HL-60 (cell line): ENCODE measurements around the gene DHRSX.

Experiments
- DNase-seq, 2 experiments: peaks; one replicate each; pipeline ENCODE4 v3.0.0-alpha.2; 2010 to 2020; ENCODE audit warnings: low read depth in 1 of 2, low spot score in 1 of 2
- H3K27ac ChIP-seq: fragments of 250-450 bp; sonication (Bioruptor Pico); replicated peaks from 2 replicates; pipeline ENCODE4 v1.5.1; 2020; ENCODE audit warnings: mild to moderate bottlenecking, moderate library complexity
- H3K27me3 ChIP-seq: fragments of 250-450 bp; sonication (Bioruptor Pico); 2 replicates; pipeline ENCODE4 v1.5.1; 2021; ENCODE audit warnings: mild to moderate bottlenecking, moderate library complexity; ENCODE audit not compliant: insufficient read depth, poor library complexity, severe bottlenecking
- H3K4me3 ChIP-seq: replicated peaks from 2 replicates; pipeline ENCODE4 v1.5.1; 2011; ENCODE audit warnings: mild to moderate bottlenecking, control low read depth, low read length; ENCODE audit not compliant: insufficient read depth
- GABPA ChIP-seq: IDR thresholded peaks from 2 replicates; pipeline ENCODE4 v1.6.1; 2012; ENCODE audit warnings: low read depth
- POLR2AphosphoS5 ChIP-seq: IDR thresholded peaks from 2 replicates; pipeline ENCODE4 v1.6.1; 2012; ENCODE audit warnings: low read depth
- SPI1 ChIP-seq: IDR thresholded peaks from 2 replicates; pipeline ENCODE4 v1.6.1; 2012; ENCODE audit warnings: low read depth, mild to moderate bottlenecking, borderline replicate concordance
- TF ChIP-seq, protein P1 (sequence below): IDR thresholded peaks from 2 replicates; pipeline ENCODE4 v1.6.1; 2012; ENCODE audit warnings: low read depth; ENCODE audit not compliant: insufficient replicate concordance
- TF ChIP-seq, protein P2 (sequence below): IDR thresholded peaks from one replicate; pipeline ENCODE4 v1.5.1; 2011; ENCODE audit warnings: low read length, control low read depth, inconsistent platforms; ENCODE audit not compliant: insufficient read depth

DHRSX gene

DNA sequence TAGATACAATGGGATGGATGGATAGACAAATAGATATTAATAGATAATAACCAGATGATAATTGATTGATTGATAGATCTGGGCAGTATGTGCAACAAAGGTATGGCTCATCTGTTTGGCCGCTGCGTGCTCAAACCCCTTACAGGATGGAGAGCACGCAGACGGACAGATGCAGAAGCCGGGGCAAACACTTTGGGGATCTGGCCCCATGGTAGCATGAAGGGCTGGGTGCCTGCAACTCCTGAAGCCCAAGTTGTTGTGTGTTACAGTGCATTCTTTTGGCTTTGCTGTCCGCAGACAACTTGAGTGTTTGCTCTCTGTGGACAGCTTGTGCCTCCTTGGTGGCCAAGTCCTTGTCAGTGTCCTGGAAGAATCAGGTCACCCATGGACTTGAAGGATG is 10.6 kb upstream of the DHRSX start:
- no peak overlapping the region for H3K4me3 ChIP-seq
- H3K27ac ChIP-seq = no peak overlapping the region
- no peak for DNase-seq
- no peaks in the 10 kb centered on the region for H3K27me3 ChIP-seq
- TF ChIP-seq, protein P1, sequence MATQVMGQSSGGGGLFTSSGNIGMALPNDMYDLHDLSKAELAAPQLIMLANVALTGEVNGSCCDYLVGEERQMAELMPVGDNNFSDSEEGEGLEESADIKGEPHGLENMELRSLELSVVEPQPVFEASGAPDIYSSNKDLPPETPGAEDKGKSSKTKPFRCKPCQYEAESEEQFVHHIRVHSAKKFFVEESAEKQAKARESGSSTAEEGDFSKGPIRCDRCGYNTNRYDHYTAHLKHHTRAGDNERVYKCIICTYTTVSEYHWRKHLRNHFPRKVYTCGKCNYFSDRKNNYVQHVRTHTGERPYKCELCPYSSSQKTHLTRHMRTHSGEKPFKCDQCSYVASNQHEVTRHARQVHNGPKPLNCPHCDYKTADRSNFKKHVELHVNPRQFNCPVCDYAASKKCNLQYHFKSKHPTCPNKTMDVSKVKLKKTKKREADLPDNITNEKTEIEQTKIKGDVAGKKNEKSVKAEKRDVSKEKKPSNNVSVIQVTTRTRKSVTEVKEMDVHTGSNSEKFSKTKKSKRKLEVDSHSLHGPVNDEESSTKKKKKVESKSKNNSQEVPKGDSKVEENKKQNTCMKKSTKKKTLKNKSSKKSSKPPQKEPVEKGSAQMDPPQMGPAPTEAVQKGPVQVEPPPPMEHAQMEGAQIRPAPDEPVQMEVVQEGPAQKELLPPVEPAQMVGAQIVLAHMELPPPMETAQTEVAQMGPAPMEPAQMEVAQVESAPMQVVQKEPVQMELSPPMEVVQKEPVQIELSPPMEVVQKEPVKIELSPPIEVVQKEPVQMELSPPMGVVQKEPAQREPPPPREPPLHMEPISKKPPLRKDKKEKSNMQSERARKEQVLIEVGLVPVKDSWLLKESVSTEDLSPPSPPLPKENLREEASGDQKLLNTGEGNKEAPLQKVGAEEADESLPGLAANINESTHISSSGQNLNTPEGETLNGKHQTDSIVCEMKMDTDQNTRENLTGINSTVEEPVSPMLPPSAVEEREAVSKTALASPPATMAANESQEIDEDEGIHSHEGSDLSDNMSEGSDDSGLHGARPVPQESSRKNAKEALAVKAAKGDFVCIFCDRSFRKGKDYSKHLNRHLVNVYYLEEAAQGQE = no peak
- no peak for TF ChIP-seq GABPA
- TF ChIP-seq SPI1 = no peak
- TF ChIP-seq, protein P2, sequence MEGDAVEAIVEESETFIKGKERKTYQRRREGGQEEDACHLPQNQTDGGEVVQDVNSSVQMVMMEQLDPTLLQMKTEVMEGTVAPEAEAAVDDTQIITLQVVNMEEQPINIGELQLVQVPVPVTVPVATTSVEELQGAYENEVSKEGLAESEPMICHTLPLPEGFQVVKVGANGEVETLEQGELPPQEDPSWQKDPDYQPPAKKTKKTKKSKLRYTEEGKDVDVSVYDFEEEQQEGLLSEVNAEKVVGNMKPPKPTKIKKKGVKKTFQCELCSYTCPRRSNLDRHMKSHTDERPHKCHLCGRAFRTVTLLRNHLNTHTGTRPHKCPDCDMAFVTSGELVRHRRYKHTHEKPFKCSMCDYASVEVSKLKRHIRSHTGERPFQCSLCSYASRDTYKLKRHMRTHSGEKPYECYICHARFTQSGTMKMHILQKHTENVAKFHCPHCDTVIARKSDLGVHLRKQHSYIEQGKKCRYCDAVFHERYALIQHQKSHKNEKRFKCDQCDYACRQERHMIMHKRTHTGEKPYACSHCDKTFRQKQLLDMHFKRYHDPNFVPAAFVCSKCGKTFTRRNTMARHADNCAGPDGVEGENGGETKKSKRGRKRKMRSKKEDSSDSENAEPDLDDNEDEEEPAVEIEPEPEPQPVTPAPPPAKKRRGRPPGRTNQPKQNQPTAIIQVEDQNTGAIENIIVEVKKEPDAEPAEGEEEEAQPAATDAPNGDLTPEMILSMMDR = no peak
- TF ChIP-seq POLR2AphosphoS5 = no peak

DNA sequence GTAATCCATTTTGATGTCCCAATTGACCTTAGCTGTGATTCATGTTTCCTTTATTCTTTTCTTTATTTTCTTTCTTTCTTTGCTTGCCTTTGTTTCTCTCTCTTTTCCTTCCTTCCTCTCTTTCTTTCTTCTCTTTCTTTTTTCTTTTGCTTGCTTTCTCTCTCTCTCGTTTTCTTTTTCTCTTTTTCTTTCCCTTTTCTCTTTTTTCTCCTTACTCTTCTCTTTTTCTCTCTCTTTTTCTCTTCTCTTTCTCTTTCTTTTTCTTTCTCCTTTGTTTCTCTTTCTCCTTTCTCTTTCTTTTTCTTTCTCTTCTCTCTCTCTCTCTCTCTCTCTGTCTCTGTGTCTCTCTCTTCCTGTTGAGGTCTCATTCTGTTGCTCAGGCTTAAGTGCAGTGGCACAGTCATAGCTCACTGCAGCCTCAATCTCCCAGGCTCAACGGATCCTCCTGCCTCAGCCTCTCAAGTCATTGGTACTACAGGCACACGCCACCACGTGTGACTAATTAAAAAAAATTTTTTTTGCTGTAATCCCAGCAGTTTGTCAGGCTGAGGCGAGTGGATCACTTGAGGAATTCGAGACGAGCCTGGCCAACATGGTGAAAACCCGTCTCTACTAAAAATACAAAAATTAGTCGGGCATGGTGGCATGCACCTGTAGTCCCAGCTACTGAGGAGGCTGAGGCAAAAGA is 8.0 kb upstream of the DHRSX start:
- DNase-seq = no peak
- Histone ChIP-seq H3K27me3 (no peaks in the 10 kb centered on the region), H3K27ac (no peak overlapping the region), H3K4me3 (no peak overlapping the region)
- TF ChIP-seq, protein P2 = no peak
- TF ChIP-seq, protein P1 = no peak
- TF ChIP-seq POLR2AphosphoS5 = no peak

DNA sequence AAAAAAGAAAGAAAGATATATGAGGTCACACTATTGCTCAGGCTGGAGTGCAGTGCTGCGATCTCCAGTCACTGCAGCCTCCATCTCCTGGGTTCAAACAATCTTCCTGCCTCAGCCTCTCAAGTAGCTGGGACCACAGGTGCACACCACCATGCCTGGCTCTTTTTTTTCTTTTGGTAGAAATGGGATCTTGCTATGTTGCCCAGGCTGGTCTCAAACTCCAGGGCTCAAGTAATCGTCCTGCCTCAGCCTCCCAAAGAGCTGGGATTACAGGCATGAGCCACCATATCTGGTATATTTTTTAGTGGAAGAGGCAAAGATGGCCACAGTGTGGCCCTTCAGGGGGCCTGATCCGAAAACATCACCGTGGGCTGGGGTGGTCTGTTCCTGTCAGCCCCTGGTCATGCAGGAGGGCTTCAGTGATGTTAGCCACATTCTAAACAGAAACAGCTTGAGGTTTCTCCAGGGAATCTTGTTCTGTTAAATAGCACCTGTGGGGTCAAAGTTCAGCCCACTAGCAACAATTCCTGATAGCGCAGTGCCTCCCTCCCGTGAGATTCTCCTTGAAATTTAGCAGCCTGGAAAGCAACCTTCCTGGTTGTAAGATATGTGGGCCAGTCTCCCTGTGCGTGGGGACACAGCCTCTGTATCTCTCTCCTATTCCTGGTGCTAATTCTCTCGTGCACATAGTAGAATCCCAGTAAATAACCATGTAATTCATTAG is 7.3 kb upstream of the DHRSX start:
- TF ChIP-seq, protein P1 = no peak
- TF ChIP-seq, protein P2 = no peak
- TF ChIP-seq POLR2AphosphoS5 (no peak), GABPA (no peak)
- no peak overlapping the region for H3K4me3 ChIP-seq
- H3K27me3 ChIP-seq = no peaks in the 10 kb centered on the region
- no peak overlapping the region for H3K27ac ChIP-seq
- no peak for DNase-seq
